Spleen (tissue), 7 donors: ENCODE results near the gene ILKAP.

Source experiments
- POLR2A ChIP-seq, 3 donors: fragments of 450-650 bp; IDR thresholded peaks; one replicate each; pipeline ENCODE4 v1.5.1; 2017; ENCODE audit warnings: antibody characterized with exemption in 3 of 3, mild to moderate bottlenecking in 1 of 3
- POLR2AphosphoS5 ChIP-seq, 3 donors: sonication (generic); formaldehyde crosslinking; IDR thresholded peaks; one replicate each; pipeline ENCODE4 v1.5.1; 2017; ENCODE audit warnings: antibody characterized with exemption in 3 of 3
- TF ChIP-seq, protein P1 (sequence below), 11 experiments: fragments of 200-600 bp in 7 of 11; fragments of 450-650 bp in 4 of 11; sonication (generic) in 4 of 11; IDR thresholded peaks in 8 of 11; conservative IDR thresholded peaks in 3 of 11; 1 replicate in 7 of 11; 2 replicates in 4 of 11; pipeline versions ENCODE4 v1.4.0 to v1.8.0; 2016 to 2021; ENCODE audit warnings: antibody characterized with exemption in 11 of 11, inconsistent platforms in 4 of 11, mild to moderate bottlenecking in 1 of 11
- donor health status: DM: no; HTN: no; CAD: no; lungs with moderate emphysema.
- donor health status: DM: no; HTN: no; CAD: no.
- donor health status: DM: no; HTN: no; CAD: no.

DNA sequence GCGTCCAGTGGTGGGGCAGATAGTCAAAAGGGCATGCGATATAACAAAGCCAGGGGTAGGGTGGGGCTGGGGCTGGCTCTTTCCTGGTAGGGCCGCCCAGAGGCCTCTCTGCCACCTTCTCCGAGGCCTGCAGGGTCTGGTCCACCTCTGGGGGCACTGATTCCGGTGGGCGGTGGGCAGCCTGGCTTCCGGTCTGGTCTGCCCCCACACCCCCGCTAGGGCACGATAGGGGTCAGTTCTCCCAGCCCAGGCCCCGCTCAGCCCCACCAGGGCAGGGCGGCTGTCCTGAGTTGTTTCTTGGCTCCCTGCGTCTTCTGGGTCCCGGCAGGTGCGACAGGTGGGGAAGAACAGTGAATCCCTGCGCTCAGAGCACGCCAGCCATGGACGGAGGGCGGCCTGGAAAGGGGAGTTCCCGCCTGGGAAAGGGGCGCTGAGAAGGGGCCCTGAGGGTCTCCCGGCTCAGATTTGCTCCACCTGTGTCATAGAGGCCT, 45.4 kb downstream of the ILKAP start:
- TF ChIP-seq POLR2A (IDR thresholded peaks at IDR 0.05) (no peak), POLR2AphosphoS5 (IDR thresholded peaks at IDR 0.05) (no peak)
- TF ChIP-seq, protein P1, sequence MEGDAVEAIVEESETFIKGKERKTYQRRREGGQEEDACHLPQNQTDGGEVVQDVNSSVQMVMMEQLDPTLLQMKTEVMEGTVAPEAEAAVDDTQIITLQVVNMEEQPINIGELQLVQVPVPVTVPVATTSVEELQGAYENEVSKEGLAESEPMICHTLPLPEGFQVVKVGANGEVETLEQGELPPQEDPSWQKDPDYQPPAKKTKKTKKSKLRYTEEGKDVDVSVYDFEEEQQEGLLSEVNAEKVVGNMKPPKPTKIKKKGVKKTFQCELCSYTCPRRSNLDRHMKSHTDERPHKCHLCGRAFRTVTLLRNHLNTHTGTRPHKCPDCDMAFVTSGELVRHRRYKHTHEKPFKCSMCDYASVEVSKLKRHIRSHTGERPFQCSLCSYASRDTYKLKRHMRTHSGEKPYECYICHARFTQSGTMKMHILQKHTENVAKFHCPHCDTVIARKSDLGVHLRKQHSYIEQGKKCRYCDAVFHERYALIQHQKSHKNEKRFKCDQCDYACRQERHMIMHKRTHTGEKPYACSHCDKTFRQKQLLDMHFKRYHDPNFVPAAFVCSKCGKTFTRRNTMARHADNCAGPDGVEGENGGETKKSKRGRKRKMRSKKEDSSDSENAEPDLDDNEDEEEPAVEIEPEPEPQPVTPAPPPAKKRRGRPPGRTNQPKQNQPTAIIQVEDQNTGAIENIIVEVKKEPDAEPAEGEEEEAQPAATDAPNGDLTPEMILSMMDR (IDR thresholded peaks at IDR 0.05 in 8 of 11, conservative IDR thresholded peaks at IDR 0.05 in 3 of 11): no peak
